ENCODE results near the gene RAB3IL1. TPM values are rescaled to one million over a fixed set of nuclear protein-coding genes. Genes with fewer than 3 reads are reported as not detected.

The RAB3IL1 gene
- total and polyA plus RNA-seq, 9 of the 15 experiments (the other 6 are each of a cell fraction or from before 2014, with no cell fraction given): 0.15 to 42.6 (median 15.5) TPM

DNA sequence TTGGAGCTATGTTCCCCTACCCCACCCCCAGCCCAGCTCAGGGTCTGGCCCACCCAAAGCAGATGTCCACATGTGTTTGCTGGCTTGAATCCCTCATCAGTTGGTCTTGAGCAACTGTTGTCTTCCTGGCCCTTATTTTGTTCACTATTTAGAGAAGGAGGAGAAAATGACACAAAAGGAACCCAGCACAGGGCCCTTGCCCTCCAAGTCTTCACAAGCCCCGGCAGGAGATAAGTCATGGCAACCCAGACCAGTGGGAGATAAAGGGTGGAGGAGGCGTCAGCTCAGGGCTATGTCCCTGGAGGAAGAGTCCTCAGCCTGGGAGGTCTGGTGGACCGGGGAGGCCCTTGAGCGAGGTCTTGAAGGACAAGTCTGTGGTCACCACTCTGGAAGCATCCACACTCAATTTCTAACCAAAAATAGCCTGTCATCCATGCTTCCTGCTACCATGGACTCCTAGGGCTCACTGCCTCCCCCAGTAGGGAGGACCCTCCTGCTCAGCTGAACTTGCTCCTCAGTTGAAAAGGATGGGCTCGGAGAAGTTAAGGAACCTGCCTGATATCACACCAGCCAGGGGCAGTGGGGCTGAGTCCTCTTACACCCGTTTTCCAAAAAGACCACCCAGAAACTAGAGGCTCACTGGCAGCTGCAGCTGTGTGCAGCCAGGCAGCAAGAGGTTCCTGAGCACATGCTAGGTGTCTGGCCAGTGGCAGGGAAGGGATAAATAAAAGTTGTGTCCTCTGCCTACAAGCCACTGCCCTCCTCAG, 1.8 kb upstream of the RAB3IL1 start:
- peak; percentile 85 for FAIRE-seq
- 0% methylated on average over 6 of the region's 6 CpGs for WGBS (ENCODE audit: insufficient coverage, low coverage, missing lambda C conversion rate)
- TF ChIP-seq SRSF1 (IDR thresholded peaks at IDR 0.05; ENCODE audit: low read depth, low read length): no peak
- no peak for TF ChIP-seq ZNF354B (CRISPR knock-in tag; IDR thresholded peaks at IDR 0.05)
- 0 out of 2 replicates have a peak, but pooled peaks have one; percentile 21 for TF ChIP-seq MYC (IDR thresholded peaks at IDR 0.05; ENCODE audit: low read depth, low read length)
- no peak for TF ChIP-seq MYC (CRISPR knock-in tag; IDR thresholded peaks at IDR 0.05; ENCODE audit: borderline replicate concordance, low read depth)
- TF ChIP-seq MEIS2 (IDR thresholded peaks at IDR 0.05; ENCODE audit: partially characterized antibody): no peak
- TF ChIP-seq YY1 (IDR thresholded peaks at IDR 0.05; ENCODE audit: borderline replicate concordance in 1 of 3, control insufficient read depth in 1 of 3, extremely low read depth in 1 of 3, insufficient read depth in 3 of 3, insufficient read length in 1 of 3, insufficient replicate concordance in 2 of 3, low read depth in 1 of 3, low read length in 2 of 3): peak in 1 of 3 experiments; percentile 36
- 0 out of 2 replicates have a peak, but pooled peaks have one; percentile 12 for TF ChIP-seq ESRRA (IDR thresholded peaks at IDR 0.05; ENCODE audit: borderline replicate concordance, low read depth)
- peak; percentile 29; the same call in 1 of the 2 replicates for TF ChIP-seq EP300 (IDR thresholded peaks at IDR 0.05; ENCODE audit: low read length)
- 0 out of 2 replicates have a peak, but pooled peaks have one; percentile 20 for TF ChIP-seq MBD2 (IDR thresholded peaks at IDR 0.05; ENCODE audit: borderline replicate concordance, low read depth)
- TF ChIP-seq SRF (CRISPR knock-in tag; IDR thresholded peaks at IDR 0.05): peak in 1 of 2 experiments; percentile 42; a peak in 1 of 4 replicates
- TF ChIP-seq ZNF583 (CRISPR knock-in tag; IDR thresholded peaks at IDR 0.05): no peak
- TF ChIP-seq, protein P1, sequence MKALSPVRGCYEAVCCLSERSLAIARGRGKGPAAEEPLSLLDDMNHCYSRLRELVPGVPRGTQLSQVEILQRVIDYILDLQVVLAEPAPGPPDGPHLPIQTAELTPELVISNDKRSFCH (CRISPR knock-in tag; IDR thresholded peaks at IDR 0.05): no peak
- TF ChIP-seq, protein P1 (tag; IDR thresholded peaks at IDR 0.05): no peak
- TF ChIP-seq GABPB1 (CRISPR knock-in tag; IDR thresholded peaks at IDR 0.05): peak; percentile 34; the same call in 1 of the 2 replicates
- TF ChIP-seq ARID1B (IDR thresholded peaks at IDR 0.05): peak; percentile 46; the same call in 1 of the 2 replicates
- TF ChIP-seq ZBTB7A (IDR thresholded peaks at IDR 0.05; ENCODE audit: borderline replicate concordance, control insufficient read depth, low read depth, low read length): peak; percentile 30; the same call in 1 of the 2 replicates
- no peak for TF ChIP-seq ZBTB49 (CRISPR knock-in tag; IDR thresholded peaks at IDR 0.05; ENCODE audit: borderline replicate concordance)
- peak; percentile 56; the same call in 1 of the 2 replicates for TF ChIP-seq EHMT2 (IDR thresholded peaks at IDR 0.05)

More for the DNA sequence above, 1.8 kb upstream of the RAB3IL1 start:
- H4K20me1 ChIP-seq (replicated peaks; ENCODE audit: control insufficient read depth, insufficient read depth, low read length): peaks cover 5% of the 10 kb centered on the region; the same call in 1 of the 2 replicates
- H3K4me2 ChIP-seq (ENCODE audit: insufficient read depth, low read length): peak overlapping the region; percentile 96
- BruUV-seq (replicated peaks): no TSS peak
- H3K9me1 ChIP-seq (ENCODE audit: control insufficient read depth, insufficient read depth, low read length): no peaks in the 10 kb centered on the region
- no peaks in the 10 kb centered on the region for H3K9me3 ChIP-seq (replicated peaks; ENCODE audit: control insufficient read depth, insufficient read depth, low read depth, low read length)
- ATAC-seq (peak; percentile 26), DNase-seq (ENCODE audit: extremely low read depth in 1 of 4, low spot score in 3 of 4) (peak in 3 of 4 experiments; percentile 16 to 82 (median 75))
- intact Hi-C loops (cut with micrococcal nuclease) (no loop called here), in situ Hi-C loops (cut with MboI) (no loop called here)
- 0 out of 2 replicates have a peak overlapping the region, but pooled peaks have one; percentile 65 for H2AFZ ChIP-seq (ENCODE audit: low read depth, low read length)
- peak overlapping the region; percentile 71 for H3K27ac ChIP-seq (ENCODE audit: extremely low read depth, low read depth, low read length)
- CTCF ChIA-PET (ENCODE audit: low intra/inter-chr PET ratio): no interaction called here
- POLR2A ChIA-PET: interaction anchor here (0.6 to 2.2 kb wide), 6 partner anchors 8 to 38 kb away, joined by 3 to 11 read pairs (median 4); partner anchors contain the start of gene BEST1
- peaks cover 59% of the 10 kb centered on the region for H3K79me2 ChIP-seq (ENCODE audit: control insufficient read depth, insufficient read depth, low read length)
- peak overlapping the region; percentile 55 to 80 for H3K9ac ChIP-seq (ENCODE audit: insufficient read depth in 1 of 2, low read depth in 2 of 2, low read length in 2 of 2)
- H3K36me3 ChIP-seq (ENCODE audit: control insufficient read depth, insufficient read depth, low read length): peaks cover 1% of the 10 kb centered on the region; the same call in 1 of the 3 replicates
- H3K4me1 ChIP-seq (replicated peaks in 1 of 2; ENCODE audit: control insufficient read depth in 2 of 2, insufficient read depth in 2 of 2, low read length in 2 of 2): peaks cover 55 to 92% of the 10 kb centered on the region in 2 experiments
- no peaks in the 10 kb centered on the region for H3K27me3 ChIP-seq (ENCODE audit: control insufficient read depth in 2 of 2, insufficient read depth in 2 of 2, low read length in 2 of 2)
- peak overlapping the region; percentile 63 for H3K4me3 ChIP-seq

Data from K562 (cell line).